GM20000 (cell line): ENCODE data around the gene GLCE.

Experiments
- DNase-seq: peaks from one replicate; pipeline ENCODE4 v3.0.0; 2012; ENCODE audit warnings: low spot score
- TF ChIP-seq, protein P1 (sequence below): IDR thresholded peaks from 2 replicates; pipeline ENCODE4 v1.5.1; 2012; ENCODE audit warnings: mild to moderate bottlenecking, control low read depth; ENCODE audit errors: extremely low read depth, missing control alignments

Gene GLCE

DNA sequence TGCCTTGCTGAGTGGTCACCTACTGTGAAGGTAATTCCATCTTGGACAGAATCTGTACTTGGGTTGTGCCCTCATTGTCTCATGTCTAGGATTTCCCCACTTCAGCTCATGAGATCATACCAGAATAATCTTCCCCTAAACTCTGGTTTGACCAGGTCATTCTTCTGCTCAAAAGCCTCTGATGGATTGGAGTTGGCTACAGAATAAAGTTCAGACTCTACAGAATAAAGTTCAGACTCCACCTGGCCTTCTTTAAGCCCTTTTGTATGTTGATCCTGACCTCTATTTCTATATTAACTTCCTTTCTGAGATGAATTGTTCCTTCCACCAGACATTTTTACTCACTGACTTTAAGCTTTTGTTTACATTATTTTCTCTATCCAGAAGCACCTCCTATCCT is 6.4 kb upstream of the GLCE start:
- TF ChIP-seq, protein P1, sequence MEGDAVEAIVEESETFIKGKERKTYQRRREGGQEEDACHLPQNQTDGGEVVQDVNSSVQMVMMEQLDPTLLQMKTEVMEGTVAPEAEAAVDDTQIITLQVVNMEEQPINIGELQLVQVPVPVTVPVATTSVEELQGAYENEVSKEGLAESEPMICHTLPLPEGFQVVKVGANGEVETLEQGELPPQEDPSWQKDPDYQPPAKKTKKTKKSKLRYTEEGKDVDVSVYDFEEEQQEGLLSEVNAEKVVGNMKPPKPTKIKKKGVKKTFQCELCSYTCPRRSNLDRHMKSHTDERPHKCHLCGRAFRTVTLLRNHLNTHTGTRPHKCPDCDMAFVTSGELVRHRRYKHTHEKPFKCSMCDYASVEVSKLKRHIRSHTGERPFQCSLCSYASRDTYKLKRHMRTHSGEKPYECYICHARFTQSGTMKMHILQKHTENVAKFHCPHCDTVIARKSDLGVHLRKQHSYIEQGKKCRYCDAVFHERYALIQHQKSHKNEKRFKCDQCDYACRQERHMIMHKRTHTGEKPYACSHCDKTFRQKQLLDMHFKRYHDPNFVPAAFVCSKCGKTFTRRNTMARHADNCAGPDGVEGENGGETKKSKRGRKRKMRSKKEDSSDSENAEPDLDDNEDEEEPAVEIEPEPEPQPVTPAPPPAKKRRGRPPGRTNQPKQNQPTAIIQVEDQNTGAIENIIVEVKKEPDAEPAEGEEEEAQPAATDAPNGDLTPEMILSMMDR = no peak
- no peak for DNase-seq

DNA sequence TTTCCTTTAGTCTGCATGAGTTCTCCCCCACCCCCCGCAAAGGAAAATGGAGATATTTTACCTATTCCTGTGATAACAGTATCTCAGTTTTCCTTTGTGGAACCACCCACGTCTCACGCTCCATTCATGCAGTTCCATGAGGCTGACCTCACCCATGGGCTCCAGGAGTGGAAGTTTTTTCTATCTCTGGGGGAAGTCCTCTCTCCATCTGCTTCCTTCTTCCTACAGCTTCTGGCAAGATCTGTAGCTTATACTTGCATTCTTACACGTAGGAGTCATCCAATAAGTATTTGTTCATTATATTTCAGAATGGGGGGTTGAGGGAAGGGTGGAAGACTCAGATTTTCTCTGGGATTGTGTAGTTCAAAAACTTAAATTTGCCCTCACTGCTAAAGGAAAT is 5.8 kb upstream of the GLCE start:
- no peak for DNase-seq

DNA sequence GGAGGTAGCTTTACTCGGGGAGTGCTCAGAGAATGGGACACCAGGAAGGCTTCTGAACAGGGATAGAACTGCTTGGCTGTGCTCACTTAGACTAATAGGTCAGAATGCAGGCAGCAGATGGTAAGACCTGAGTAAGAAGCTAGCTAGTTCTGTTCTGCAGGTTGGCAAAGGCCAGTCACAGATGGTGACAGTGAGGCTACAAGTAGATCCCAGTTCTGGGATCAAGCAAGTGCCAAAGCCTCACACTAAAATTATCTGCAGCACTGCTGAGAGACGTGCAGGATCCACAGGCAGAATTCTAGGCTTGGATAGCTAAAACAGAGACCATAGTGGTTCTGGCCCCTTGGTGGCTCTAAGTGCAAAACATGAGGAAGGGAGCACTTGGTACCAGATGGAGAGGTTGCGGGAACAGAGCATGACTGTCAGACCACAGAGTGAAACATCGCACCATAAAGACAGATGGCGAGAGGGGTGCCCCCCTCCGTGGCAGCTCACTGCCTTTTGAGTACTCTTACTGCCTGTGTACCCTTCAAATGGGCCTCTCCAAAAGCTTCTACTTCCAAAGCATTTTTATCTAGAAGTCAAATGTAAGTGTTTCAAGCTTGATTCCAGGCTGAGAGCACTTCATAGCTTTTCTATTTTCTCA is 3.6 kb upstream of the GLCE start:
- TF ChIP-seq, protein P1 = no peak
- DNase-seq = no peak

More for the DNA sequence above, 5.8 kb upstream of the GLCE start:
- TF ChIP-seq, protein P1 = no peak

DNA sequence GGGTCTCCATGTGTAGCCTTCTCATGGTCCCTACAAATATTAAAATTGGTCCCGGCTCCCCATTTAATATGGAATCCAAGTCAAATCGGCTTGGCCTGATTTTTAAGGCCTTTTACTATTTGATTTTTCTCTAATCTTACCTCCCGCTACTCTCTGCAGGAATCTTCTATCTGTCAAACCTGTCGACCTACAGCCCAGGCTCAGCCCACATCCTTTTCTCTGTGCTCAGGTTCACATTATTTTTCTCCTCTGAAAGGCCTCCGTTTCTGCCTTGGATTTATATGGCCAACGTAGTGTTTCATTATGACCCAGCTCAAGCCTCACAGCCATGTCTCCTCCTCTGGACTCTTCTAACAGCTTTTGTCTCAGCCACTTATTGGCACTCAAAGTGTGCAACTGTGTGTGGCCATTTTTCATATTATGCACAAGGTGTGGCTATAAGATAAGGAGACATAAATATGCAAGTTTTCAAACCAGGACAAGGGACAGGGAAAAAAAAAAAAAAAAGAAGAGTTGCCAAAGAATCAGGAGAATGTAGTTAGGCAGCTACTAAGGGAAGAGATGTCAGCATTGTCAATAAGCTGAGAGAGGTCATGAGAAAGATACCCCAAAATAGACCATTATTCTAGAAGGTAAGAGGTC is 2.1 kb upstream of the GLCE start:
- no peak for DNase-seq
- TF ChIP-seq, protein P1 = no peak

GRCh38 chr15:69158843-69159240 is 1.6 kb upstream of the GLCE start:
- DNase-seq = no peak
- TF ChIP-seq, protein P1 = no peak

DNA sequence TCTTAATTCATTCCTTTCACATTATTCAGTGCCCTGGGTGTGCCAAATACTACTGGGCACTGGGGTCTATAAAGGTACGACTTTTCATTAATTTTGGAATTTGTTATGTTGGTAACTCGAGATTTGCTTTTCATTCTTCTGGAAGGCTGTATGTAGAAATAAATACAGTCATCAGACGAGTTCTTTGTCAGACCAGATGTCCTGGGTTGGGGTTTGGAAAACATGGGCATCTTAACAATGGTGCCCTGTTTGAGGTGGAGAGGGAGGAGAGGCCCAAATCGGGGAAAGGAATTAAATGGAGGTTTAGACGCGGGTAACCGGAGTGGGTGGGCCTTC is 662 bp upstream of the GLCE start:
- TF ChIP-seq, protein P1 = no peak
- no peak for DNase-seq

DNA sequence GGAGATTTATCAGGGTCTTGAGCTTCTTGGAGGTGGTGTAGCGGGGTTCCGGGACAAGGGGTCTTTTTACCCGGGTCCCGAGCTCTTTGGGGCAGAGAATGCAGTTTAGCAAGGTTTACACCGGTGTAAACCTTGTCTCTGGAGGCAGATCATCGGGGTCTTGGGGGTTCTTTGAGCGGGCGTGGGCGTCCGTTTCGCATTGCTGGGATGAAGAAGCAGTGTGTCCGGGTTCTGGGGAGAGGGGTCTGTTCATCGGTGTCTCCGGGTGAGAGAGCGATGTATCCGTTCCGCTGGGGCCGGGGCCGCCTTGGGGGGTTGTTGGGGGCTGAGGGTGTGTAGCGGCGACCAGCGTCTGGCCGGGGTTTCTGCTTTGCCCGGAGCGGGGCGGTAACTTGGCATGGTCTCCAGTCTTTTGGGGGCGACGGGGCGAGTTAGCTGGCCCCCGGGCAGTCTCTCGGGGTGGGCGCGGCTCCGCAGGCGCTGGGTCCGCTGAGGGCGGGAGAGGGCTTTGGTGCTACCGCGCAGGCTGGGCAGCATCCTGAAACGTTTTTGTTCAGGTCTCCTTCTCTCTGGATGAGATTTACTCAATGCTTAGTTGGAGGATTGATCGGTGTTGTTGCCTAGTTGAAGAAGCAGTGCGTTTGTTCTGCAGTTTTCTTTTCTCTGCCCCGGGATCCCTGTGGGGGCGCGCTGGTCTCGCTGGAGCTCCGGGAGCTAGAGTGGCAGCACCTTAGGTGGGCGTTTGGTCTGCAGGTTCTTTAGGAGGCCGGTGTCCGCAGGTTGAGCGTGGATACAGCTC is 843 bp downstream of the GLCE start:
- TF ChIP-seq, protein P1 = no peak
- DNase-seq = peak; percentile 41
